GM13976 (cell line): ENCODE results near the gene ACVR1B.

Source experiments
- DNase-seq: peaks from one replicate; pipeline ENCODE4 v3.0.0; 2012; ENCODE audit warnings: low spot score
- in situ Hi-C: fragments of 300-500 bp; cut with MboI; formaldehyde crosslinking; loops from one replicate; pipeline ENCODE4 v1.12.0; 2022; ENCODE audit warnings: low sequenced_read_pairs, mixed read lengths, inconsistent platforms; ENCODE audit not compliant: unreplicated experiment
- TF ChIP-seq, protein P1 (sequence below): IDR thresholded peaks from 2 replicates; pipeline ENCODE4 v1.5.1; 2012; ENCODE audit warnings: borderline replicate concordance, mild to moderate bottlenecking; ENCODE audit not compliant: insufficient read depth; ENCODE audit errors: extremely low read depth, missing control alignments, control extremely low read depth

The ACVR1B gene

DNA sequence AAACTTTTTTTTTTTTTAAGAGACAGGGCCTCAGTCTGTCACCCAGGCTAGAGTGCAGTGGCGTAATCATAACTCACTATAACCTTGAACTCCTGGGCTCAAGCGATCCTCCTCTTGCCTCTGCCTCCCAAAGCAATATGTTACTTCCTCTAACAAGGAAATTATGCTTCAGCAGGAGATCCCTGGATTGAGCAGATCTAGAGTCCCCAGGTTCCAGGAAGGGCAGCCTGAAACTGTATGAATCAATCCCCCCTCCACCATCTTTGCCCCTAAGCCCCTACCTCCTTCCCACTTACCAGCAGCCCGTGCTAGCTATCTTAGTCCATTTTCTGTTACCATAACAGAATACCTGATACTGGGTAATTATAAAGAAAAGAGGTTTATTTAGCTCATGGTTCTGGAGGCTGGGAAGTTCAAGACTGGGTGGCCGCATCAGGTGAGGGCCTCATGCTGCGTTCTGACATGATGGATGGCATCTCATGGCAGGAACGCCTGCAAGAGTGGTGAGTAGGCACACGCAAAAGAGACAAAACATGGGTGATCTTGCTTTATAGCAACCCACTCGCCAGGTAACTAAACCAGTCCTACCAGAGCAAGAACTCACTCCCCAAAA lies 60.2 kb downstream of the ACVR1B start:
- in situ Hi-C loops: no loop called here
- DNase-seq: no peak
- TF ChIP-seq, protein P1, sequence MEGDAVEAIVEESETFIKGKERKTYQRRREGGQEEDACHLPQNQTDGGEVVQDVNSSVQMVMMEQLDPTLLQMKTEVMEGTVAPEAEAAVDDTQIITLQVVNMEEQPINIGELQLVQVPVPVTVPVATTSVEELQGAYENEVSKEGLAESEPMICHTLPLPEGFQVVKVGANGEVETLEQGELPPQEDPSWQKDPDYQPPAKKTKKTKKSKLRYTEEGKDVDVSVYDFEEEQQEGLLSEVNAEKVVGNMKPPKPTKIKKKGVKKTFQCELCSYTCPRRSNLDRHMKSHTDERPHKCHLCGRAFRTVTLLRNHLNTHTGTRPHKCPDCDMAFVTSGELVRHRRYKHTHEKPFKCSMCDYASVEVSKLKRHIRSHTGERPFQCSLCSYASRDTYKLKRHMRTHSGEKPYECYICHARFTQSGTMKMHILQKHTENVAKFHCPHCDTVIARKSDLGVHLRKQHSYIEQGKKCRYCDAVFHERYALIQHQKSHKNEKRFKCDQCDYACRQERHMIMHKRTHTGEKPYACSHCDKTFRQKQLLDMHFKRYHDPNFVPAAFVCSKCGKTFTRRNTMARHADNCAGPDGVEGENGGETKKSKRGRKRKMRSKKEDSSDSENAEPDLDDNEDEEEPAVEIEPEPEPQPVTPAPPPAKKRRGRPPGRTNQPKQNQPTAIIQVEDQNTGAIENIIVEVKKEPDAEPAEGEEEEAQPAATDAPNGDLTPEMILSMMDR: no peak

DNA sequence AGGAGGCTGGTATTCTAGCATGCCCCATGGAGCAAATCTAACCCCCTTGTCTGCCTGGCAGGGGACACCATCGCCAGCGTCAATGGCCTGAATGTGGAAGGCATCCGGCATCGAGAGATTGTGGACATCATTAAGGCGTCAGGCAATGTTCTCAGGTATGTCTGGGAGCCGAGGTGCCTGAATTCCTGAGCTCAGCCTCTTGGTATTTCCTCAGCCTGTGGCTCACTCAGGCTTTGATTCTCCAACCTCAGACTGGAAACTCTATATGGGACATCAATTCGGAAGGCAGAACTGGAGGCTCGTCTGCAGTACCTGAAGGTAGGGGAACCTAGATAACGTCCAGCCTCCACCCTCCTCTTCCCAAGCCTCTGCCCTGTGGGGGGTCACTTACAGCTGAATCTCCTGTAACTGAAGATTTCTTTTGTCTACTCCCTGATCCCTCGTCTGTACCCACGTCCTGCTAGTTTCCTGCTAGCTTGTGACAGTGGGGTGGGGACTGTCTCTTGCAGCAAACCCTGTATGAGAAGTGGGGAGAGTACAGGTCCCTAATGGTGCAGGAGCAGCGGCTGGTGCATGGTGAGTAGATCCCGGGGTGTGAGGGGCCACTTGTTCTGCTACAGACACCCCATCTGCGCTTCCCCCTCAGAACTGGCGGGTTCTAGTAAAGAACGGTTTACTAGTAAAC lies 62.3 kb downstream of the ACVR1B start:
- in situ Hi-C loops: no loop called here
- DNase-seq: no peak

DNA sequence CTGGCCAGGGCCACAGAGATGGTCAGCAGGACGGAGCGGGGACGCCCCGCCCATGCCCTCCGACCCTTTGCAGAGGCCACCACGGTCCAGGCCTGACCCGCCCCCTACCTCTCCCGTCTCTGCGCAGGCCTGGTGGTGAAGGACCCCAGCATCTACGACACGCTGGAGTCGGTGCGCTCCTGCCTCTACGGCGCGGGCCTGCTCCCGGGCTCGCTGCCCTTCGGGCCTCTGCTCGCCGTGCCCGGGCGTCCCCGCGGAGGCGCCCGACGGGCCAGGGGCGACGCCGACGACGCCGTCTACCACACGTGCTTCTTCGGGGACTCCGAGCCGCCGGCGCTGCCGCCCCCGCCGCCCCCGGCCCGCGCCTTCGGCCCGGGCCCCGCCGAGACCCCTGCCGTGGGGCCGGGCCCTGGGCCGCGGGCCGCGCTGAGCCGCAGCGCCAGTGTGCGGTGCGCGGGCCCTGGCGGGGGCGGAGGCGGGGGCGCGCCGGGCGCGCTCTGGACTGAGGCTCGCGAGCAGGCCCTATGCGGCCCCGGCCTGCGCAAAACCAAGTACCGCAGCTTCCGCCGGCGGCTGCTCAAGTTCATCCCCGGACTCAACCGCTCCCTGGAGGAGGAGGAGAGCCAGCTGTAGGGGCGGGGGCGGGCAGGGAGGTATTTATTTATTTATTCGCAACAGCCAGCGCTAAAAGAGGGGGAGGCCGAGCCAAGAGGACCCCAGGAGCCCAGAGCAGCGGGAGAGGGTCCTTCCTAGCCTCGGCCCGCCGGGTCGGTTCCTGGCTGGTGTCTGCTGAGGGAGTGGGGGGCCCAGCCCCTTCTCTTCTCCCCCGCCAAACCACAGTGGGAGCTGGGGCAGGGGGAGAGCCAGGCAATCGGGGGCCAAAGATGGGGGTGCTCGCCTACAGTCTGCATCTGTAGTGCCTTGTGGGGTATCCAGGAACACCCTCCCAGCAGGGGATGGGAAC lies 63.4 kb downstream of the ACVR1B start:
- in situ Hi-C loops: no loop called here
- TF ChIP-seq, protein P1: no peak
- DNase-seq: no peak

More for the DNA sequence above, 62.3 kb downstream of the ACVR1B start:
- TF ChIP-seq, protein P1: no peak

DNA sequence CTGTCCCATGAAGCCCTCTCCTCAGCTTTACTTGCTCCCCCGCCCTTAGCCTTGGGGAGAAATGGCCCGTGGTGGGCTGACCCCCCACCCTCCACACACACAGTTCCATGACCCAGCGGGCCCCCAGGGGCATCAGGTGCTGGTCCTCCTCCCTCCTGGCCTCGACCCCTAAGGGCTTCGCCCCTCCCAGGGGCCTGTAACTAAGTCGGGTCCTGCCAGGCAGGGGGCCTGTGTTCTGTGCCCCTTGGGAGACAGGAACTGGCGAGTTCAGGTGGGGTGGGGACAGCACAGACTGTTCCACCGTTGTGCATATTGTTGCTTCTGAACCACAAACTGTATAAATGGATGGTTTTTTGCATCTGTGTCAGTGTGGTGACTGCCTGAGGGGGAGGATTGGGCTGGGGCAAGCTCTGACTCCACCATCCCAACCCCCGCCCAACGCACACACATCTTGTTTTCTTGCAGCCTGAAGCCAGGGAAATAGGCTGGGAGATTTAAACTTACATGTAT lies 64.1 kb downstream of the ACVR1B start:
- in situ Hi-C loops: no loop called here
- DNase-seq: no peak
- TF ChIP-seq, protein P1: no peak

DNA sequence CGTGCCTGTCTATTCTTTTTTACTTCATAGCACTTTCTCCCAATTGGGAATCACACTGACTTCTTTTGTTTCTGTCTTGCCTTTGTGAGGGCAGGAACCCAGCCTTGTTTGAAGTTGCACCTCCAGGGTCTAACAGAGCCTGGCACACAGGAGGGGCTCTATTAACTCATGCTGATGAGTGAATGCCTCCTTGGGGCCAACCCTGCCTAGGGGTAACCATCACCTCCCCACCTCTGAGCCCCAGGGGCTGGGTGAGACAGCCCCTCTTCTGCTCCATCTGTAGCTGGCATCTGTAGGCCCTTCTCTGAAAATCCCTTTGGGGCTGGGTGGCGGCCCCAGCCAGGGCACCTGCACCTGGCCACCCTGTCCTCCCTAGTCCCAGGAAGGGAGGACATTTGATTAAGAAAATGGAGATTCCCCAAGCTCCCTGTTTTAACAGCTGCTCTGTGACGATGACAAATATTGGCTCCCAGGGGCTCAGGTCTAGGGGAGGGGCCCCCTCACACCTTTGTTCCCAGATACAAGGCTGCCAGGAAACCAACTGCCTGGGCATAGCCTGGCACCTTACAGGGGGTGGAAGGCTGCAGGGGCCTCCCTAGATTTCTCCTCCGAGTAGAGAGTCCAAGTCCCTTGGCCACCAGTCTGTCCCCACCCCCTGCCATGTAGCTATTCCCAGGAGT lies 67.1 kb downstream of the ACVR1B start:
- in situ Hi-C loops: no loop called here
- DNase-seq: no peak
- TF ChIP-seq, protein P1: no peak

DNA sequence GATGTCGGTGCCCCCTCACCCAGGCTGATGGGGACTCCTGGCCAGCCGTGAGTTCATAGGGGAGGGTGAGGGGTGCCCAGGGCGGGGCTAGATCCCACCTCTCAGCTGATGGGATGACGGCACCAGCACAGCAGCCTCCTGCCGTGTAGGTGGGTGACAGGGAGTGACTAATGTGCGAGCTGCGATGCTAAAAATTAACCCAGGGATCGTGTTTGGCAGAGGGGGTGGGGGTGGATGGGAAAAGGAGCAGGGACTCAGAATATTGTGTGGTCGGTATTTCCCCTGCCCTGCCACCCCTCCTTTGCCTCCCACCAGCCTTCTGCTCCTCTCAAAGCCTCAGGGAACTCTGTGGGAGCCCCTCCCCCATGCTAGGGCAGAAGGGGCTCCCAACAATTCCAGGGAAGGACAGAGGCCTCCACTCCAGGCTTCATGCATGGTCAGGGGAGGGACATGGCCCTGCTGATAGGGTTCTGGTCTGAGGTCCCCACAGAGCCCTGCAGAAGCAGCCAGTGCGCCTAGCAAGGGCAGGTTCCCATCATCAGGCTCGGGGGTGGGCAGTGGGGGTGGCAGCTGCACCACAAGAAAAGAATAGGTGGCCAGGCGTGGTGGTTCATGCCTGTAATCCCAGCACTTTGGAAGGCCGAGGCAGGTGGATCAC lies 67.7 kb downstream of the ACVR1B start:
- TF ChIP-seq, protein P1: no peak
- in situ Hi-C loops: no loop called here
- no peak for DNase-seq
